Loucy (cell line): ENCODE measurements around the gene EN2.

Experiments
- CTCF ChIP-seq: fragments of 200-600 bp; sonication (generic); conservative IDR thresholded peaks from 2 replicates; pipeline ENCODE4 v1.5.1; 2014; ENCODE audit warnings: mild to moderate bottlenecking, antibody characterized with exemption, low read length
- EZH2phosphoT487 ChIP-seq: fragments of 200-600 bp; IDR thresholded peaks from 2 replicates; pipeline ENCODE4 v1.6.1; 2018; ENCODE audit warnings: antibody characterized with exemption, mild to moderate bottlenecking, moderate library complexity, borderline replicate concordance

- TF ChIP-seq CTCF: no peak
- TF ChIP-seq EZH2phosphoT487: no peak
These were observed 4.4 kb upstream of the EN2 start for GRCh38 chr7:155453296-155454182.
